Upper lobe of right lung (tissue), 1 donor: ENCODE results near the gene CFAP161. TPM values are rescaled to one million over a fixed set of nuclear protein-coding genes. Genes with fewer than 3 reads are reported as not detected.

Experiments
- ATAC-seq: fragments of 200-7000 bp; cut with Tn5 transposase; one replicate; pipeline ENCODE4 v1.9.1; 2020; ENCODE audit warnings: mild to moderate bottlenecking, moderate library complexity
- DNase-seq: peaks from one replicate; pipeline ENCODE4 v3.0.0-alpha.2; 2020
- H3K27ac ChIP-seq: fragments of 200-600 bp; one replicate; pipeline ENCODE4 v1.8.0; 2022
- H3K27me3 ChIP-seq: fragments of 200-600 bp; one replicate; pipeline ENCODE4 v1.8.0; 2022; ENCODE audit warnings: mild to moderate bottlenecking
- H3K36me3 ChIP-seq: fragments of 200-600 bp; one replicate; pipeline ENCODE4 v1.8.0; 2022
- H3K4me1 ChIP-seq: fragments of 200-600 bp; one replicate; pipeline ENCODE4 v1.8.0; 2022
- H3K4me3 ChIP-seq: fragments of 200-600 bp; one replicate; pipeline ENCODE4 v1.8.0; 2022; ENCODE audit warnings: mild to moderate bottlenecking
- H3K9me3 ChIP-seq: fragments of 200-600 bp; one replicate; pipeline ENCODE4 v1.8.0; 2022
- CTCF ChIP-seq: fragments of 200-600 bp; IDR thresholded peaks from one replicate; pipeline ENCODE4 v1.8.0; 2022; ENCODE audit warnings: antibody characterized with exemption
- intact Hi-C: fragments of 100-400 bp; cut with DNase I; formaldehyde crosslinking; loops from one replicate; pipeline ENCODE4 v1.11.0; 2022
- total RNA-seq: library from RNA; stranded (reverse); fragmentation: NEBNext Ultra II Directional; extraction: Animal tissue kit (Norgen Biotek cat#: 25700); gene quantifications from one replicate; pipeline ENCODE4 v1.2.1, GENCODE V29; 2021
- donor health status: DM: no; HTN: yes; CAD: no; lungs with severe emphysema.

Gene CFAP161
- total RNA-seq, 1 donor from 2014 or later, result 1.3 TPM

GRCh38 chr15:81152339-81152738 lies 18.3 kb downstream of the CFAP161 start:
- intact Hi-C loops, result loop anchor here (10.0 kb wide), 1 partner anchor 112 kb away; no protein-coding TSS in a partner anchor
- Histone ChIP-seq H3K9me3 (no peaks in the 10 kb centered on the region), H3K4me3 (no peak overlapping the region), H3K36me3 (no peaks in the 10 kb centered on the region), H3K4me1 (peaks cover 7% of the 10 kb centered on the region), H3K27me3 (no peaks in the 10 kb centered on the region), H3K27ac (no peak overlapping the region)
- ATAC-seq, result no peak
- TF ChIP-seq CTCF, result no peak
- DNase-seq, result no peak

- no peak for ATAC-seq
- no peak for TF ChIP-seq CTCF
- no peak overlapping the region for H3K4me3 ChIP-seq
- DNase-seq, result no peak
- no peak overlapping the region for H3K27ac ChIP-seq
- H3K9me3 ChIP-seq, result no peaks in the 10 kb centered on the region
- intact Hi-C loops, result loop anchor here (10.0 kb wide), 1 partner anchor 112 kb away; no protein-coding TSS in a partner anchor
- no peaks in the 10 kb centered on the region for H3K36me3 ChIP-seq
- H3K4me1 ChIP-seq, result peaks cover 9% of the 10 kb centered on the region
- no peaks in the 10 kb centered on the region for H3K27me3 ChIP-seq
These were observed 18.7 kb downstream of the CFAP161 start for GRCh38 chr15:81152799-81153198.

GRCh38 chr15:81155375-81156218 lies 21.5 kb downstream of the CFAP161 start:
- no peak for DNase-seq
- Histone ChIP-seq H3K4me3 (no peak overlapping the region), H3K4me1 (peaks cover 15% of the 10 kb centered on the region), H3K27me3 (no peaks in the 10 kb centered on the region), H3K36me3 (no peaks in the 10 kb centered on the region), H3K27ac (no peak overlapping the region), H3K9me3 (no peaks in the 10 kb centered on the region)
- peak; percentile 63 for ATAC-seq
- TF ChIP-seq CTCF, result peak; percentile 67
- intact Hi-C loops, result loop anchor here (10.0 kb wide), 1 partner anchor 109 kb away; no protein-coding TSS in a partner anchor

GRCh38 chr15:81156324-81156723 lies 22.3 kb downstream of the CFAP161 start:
- Histone ChIP-seq H3K4me3 (no peak overlapping the region), H3K4me1 (peaks cover 22% of the 10 kb centered on the region), H3K27ac (no peak overlapping the region), H3K9me3 (no peaks in the 10 kb centered on the region), H3K36me3 (no peaks in the 10 kb centered on the region), H3K27me3 (no peaks in the 10 kb centered on the region)
- DNase-seq (no peak), ATAC-seq (no peak)
- TF ChIP-seq CTCF, result no peak
- intact Hi-C loops, result loop anchor here (10.0 kb wide), 1 partner anchor 108 kb away; no protein-coding TSS in a partner anchor

- intact Hi-C loops, result loop anchor here (10.0 kb wide), 1 partner anchor 107 kb away; no protein-coding TSS in a partner anchor
- H3K27ac ChIP-seq, result no peak overlapping the region
- H3K4me3 ChIP-seq, result no peak overlapping the region
- no peak for DNase-seq
- H3K36me3 ChIP-seq, result no peaks in the 10 kb centered on the region
- ATAC-seq, result peak; percentile 35
- no peaks in the 10 kb centered on the region for H3K27me3 ChIP-seq
- H3K4me1 ChIP-seq, result peaks cover 24% of the 10 kb centered on the region
- no peak for TF ChIP-seq CTCF
- H3K9me3 ChIP-seq, result no peaks in the 10 kb centered on the region
These were observed 23.3 kb downstream of the CFAP161 start for GRCh38 chr15:81157195-81157938.
